Neural crest cell (in vitro differentiated cells): ENCODE results near the gene ENPP5. TPM values are rescaled to one million over a fixed set of nuclear protein-coding genes. Genes with fewer than 3 reads are reported as not detected.
"Not testable (repeated sequence)": the region's sequence is repeated elsewhere in the genome, so short reads cannot be mapped to it uniquely, and the experiment has no call there.

Experiments used
- DNase-seq: peaks from one replicate; pipeline ENCODE4 v3.0.0; 2021; ENCODE audit warnings: low read depth, mixed read lengths, low spot score
- H3K27ac Mint-ChIP-seq: one replicate; pipeline ENCODE4 v1.8.0; 2021; ENCODE audit warnings: mild to moderate bottlenecking, mixed read lengths; ENCODE audit not compliant: unreplicated experiment
- H3K27me3 Mint-ChIP-seq: 2 replicates; pipeline ENCODE4 v1.8.0; 2021; ENCODE audit warnings: low read depth, mild to moderate bottlenecking, mixed read lengths
- H3K36me3 Mint-ChIP-seq: 2 replicates; pipeline ENCODE4 v1.8.0; 2021; ENCODE audit warnings: low read depth, mild to moderate bottlenecking, mixed read lengths
- H3K4me1 Mint-ChIP-seq: 2 replicates; pipeline ENCODE4 v1.8.0; 2021; ENCODE audit warnings: mixed read lengths
- H3K4me3 Mint-ChIP-seq: one replicate; pipeline ENCODE4 v1.8.0; 2021; ENCODE audit warnings: mild to moderate bottlenecking, mixed read lengths
- H3K9me3 Mint-ChIP-seq: 2 replicates; pipeline ENCODE4 v1.8.0; 2021; ENCODE audit warnings: mixed read lengths
- total RNA-seq: library from RNA; stranded (reverse); gene quantifications from 2 replicates; pipeline ENCODE4 v1.2.1, GENCODE V29; 2021
- TF ChIP-seq, protein P1 (sequence below): fragments of 200-600 bp; sonication (generic); conservative IDR thresholded peaks from 2 replicates; pipeline ENCODE4 v1.5.0; 2021; ENCODE audit warnings: antibody characterized with exemption, mild to moderate bottlenecking

Gene ENPP5
- total RNA-seq, 1 donor from 2014 or later, result 0.68 TPM

DNA sequence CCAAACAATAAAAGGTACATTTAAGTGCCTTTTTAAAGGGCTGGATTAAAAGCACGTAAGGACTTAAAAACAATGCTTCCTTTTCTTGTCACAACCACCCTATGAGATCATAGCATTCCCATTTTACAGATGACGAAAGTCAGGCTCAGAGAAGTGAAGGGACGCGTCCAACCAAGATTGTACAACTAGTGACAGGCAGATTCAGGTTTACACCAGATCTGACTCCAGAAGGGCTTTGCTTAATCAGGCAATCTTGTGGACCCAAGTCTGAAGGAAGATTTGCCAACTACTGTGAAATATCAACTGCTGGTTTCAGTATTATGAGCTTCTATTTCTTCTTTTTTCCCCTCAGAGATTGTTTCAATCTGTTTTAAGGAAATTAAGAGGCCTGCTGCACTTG, 40.1 kb downstream of the ENPP5 start:
- no peak for DNase-seq
- H3K27ac Mint-ChIP-seq, result no peak overlapping the region
- no peaks in the 10 kb centered on the region for H3K36me3 Mint-ChIP-seq
- H3K27me3 Mint-ChIP-seq, result peaks cover 38% of the 10 kb centered on the region
- TF ChIP-seq, protein P1, sequence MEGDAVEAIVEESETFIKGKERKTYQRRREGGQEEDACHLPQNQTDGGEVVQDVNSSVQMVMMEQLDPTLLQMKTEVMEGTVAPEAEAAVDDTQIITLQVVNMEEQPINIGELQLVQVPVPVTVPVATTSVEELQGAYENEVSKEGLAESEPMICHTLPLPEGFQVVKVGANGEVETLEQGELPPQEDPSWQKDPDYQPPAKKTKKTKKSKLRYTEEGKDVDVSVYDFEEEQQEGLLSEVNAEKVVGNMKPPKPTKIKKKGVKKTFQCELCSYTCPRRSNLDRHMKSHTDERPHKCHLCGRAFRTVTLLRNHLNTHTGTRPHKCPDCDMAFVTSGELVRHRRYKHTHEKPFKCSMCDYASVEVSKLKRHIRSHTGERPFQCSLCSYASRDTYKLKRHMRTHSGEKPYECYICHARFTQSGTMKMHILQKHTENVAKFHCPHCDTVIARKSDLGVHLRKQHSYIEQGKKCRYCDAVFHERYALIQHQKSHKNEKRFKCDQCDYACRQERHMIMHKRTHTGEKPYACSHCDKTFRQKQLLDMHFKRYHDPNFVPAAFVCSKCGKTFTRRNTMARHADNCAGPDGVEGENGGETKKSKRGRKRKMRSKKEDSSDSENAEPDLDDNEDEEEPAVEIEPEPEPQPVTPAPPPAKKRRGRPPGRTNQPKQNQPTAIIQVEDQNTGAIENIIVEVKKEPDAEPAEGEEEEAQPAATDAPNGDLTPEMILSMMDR, result no peak
- peaks cover 10% of the 10 kb centered on the region for H3K4me1 Mint-ChIP-seq
- peaks cover 3% of the 10 kb centered on the region for H3K9me3 Mint-ChIP-seq
- H3K4me3 Mint-ChIP-seq, result peak overlapping the region; percentile 90

DNA sequence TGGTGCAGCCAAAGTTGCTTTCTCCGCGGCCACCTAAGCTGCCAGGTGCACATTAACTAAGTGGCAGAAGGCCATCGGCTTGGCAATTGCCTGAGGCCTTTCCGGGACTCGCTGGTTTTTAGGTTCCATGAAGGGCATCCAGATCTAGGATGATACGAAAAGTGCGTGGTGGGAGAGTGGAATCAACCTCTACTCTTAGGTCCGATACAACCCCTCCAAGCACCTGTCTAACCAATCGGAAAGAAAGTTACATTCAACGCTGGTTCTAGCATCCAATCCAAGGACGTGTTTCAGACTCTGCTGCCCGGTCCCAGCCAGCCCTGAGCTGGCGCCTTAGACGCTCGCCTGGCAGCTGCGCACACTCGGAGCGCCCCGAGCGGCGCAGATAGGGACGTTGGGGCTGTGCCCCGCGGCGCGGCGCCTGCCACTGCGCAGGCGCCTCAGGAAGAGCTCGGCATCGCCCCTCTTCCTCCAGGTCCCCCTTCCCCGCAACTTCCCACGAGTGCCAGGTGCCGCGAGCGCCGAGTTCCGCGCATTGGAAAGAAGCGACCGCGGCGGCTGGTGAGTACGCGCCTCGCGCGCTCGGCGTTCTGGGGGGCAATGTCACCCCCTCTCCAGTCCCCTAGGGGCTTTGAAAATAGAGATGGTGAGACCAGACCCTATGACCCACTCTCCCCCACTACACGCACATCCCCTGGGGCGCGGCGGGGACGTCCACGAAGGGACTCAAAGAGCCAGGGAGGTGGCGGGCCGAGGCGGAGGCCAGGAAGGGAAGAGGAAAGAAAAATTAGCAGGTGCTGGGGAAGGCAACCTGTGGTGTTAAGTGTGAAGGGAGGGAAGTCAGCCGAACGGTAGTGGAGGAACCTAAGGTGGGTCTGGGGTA, 40.9 kb downstream of the ENPP5 start, which contains the start of gene ENPP4:
TSS of gene ENPP4 (plus strand) at position 361 of the 883 bp plus-strand sequence. CDS start 9,595 bp downstream, outside the sequence.
- TF ChIP-seq, protein P1, result peak; percentile 16
- H3K4me1 Mint-ChIP-seq, result peaks cover 10% of the 10 kb centered on the region
- no peak within 1 kb of the TSS for H3K27ac Mint-ChIP-seq
- peaks cover 38% of the 10 kb centered on the region for H3K27me3 Mint-ChIP-seq
- H3K9me3 Mint-ChIP-seq, result peaks cover 3% of the 10 kb centered on the region
- no peaks in the 10 kb centered on the region for H3K36me3 Mint-ChIP-seq
- DNase-seq, result peak; percentile 90
- peak within 1 kb of the TSS; percentile 90 for H3K4me3 Mint-ChIP-seq

DNA sequence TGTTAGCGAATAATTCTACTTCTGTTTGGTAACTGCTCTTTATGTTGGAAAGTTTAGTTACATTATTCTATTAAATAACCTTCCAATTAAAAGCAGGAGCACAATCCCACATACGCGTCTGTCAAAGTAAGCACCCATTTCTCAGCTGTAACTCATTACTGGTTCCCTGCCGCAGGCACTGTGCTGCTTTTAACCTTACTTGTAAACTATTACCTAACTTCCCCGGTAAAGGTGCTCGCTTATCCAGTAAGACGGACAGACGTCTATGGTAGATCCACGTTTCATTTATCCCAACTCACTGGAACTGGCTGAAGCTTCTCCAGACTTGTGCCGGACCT, 41.5 kb downstream of the ENPP5 start:
- no peaks in the 10 kb centered on the region for H3K36me3 Mint-ChIP-seq
- H3K4me1 Mint-ChIP-seq, result peaks cover 10% of the 10 kb centered on the region
- no peak for DNase-seq
- H3K27ac Mint-ChIP-seq, result no peak overlapping the region
- H3K27me3 Mint-ChIP-seq, result peaks cover 38% of the 10 kb centered on the region
- H3K9me3 Mint-ChIP-seq, result peaks cover 3% of the 10 kb centered on the region
- peak overlapping the region; percentile 90 for H3K4me3 Mint-ChIP-seq
- TF ChIP-seq, protein P1, result no peak

DNA sequence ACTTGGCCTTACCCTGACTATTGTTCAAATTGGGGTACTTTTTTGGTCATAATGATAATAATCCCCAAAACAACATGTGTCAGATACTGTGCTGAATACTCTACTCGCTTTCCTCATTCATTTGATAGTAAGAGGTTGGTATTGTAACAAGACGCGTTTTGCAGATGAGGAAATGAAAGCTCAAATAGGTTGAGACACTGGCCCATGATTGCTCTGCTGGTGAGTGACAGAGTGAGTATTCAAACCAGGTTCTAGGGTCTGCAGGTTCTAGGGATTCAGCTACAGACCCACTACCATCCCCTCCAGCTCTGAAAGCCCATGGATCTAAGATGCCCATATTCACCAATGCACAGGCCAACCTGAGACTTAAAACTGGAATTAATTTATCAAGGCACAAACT, 42.3 kb downstream of the ENPP5 start:
- H3K9me3 Mint-ChIP-seq, result peaks cover 3% of the 10 kb centered on the region

DNA sequence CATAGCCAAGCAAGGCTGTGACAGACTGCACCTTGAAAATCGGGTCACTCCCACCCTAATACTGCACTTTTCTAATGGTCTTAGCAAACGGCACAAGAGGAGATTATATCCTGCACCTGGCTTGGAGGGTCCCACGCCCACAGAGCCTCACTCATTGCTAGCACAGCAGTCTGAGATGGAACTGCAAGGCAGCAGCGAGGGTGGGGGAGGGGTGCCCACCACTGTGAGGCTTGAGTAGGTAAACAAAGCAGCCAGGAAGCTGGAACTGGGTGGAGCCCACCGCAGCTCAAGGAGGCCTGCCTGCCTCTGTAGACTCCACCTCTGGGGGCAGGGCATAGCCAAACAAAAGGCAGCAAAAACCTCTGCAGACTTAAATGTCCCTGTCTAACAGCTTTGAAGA, 51.1 kb downstream of the ENPP5 start:
- DNase-seq, result not testable (repeated sequence)

More for the DNA sequence above, 42.3 kb downstream of the ENPP5 start:
- DNase-seq, result no peak
- H3K27ac Mint-ChIP-seq, result no peak overlapping the region
- no peaks in the 10 kb centered on the region for H3K36me3 Mint-ChIP-seq
- peaks cover 38% of the 10 kb centered on the region for H3K27me3 Mint-ChIP-seq
- peak overlapping the region; percentile 90 for H3K4me3 Mint-ChIP-seq
- peaks cover 10% of the 10 kb centered on the region for H3K4me1 Mint-ChIP-seq
- TF ChIP-seq, protein P1, result no peak

DNA sequence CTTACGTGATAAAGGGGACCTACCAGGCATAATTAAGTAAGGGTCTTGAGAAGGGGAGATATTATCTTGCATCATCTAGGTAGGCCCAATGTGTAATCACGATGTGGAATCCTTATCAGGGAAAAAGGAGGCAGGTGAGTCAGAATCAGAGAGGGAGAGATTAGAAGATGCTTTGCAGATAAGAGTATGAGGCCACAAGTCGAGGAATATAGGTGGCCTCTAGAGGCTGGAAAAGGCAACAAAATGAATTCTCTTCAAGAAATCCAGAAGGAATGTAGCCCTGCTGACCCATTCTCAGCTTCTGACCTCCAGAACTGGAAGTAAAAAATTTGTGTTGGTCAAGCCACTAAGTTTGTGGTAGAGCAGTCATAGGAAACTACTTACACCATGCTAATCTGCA, 51.9 kb downstream of the ENPP5 start:
- TF ChIP-seq, protein P1, result no peak
- no peak overlapping the region for H3K4me3 Mint-ChIP-seq
- H3K36me3 Mint-ChIP-seq, result peaks cover 12% of the 10 kb centered on the region
- H3K9me3 Mint-ChIP-seq, result peaks cover 14% of the 10 kb centered on the region
- H3K4me1 Mint-ChIP-seq, result no peaks in the 10 kb centered on the region
- H3K27ac Mint-ChIP-seq, result no peak overlapping the region
- no peak for DNase-seq
- H3K27me3 Mint-ChIP-seq, result peaks cover 5% of the 10 kb centered on the region

More for the DNA sequence above, 51.1 kb downstream of the ENPP5 start:
- peaks cover 14% of the 10 kb centered on the region for H3K9me3 Mint-ChIP-seq
- not testable (repeated sequence) for H3K4me1 Mint-ChIP-seq, H3K27me3 Mint-ChIP-seq, H3K4me3 Mint-ChIP-seq, H3K27ac Mint-ChIP-seq
- peaks cover 12% of the 10 kb centered on the region for H3K36me3 Mint-ChIP-seq
